Astrocyte (in vitro differentiated cells and primary cell): ENCODE data around the gene DOCK11. TPM values are rescaled to one million over a fixed set of nuclear protein-coding genes. Genes with fewer than 3 reads are reported as not detected.
A peak's percentile ranks its signal among the peaks of the same experiment; 100 is the strongest.

Experiments used
- DNase-seq: peaks from one replicate; pipeline ENCODE4 v3.0.0-alpha.2; 2010; ENCODE audit warnings: low read depth
- FAIRE-seq: peaks from 2 replicates; lab custom pipeline; 2011; peaks lifted over from hg19 to GRCh38; lab: Jason Lieb, UNC
- H2AFZ ChIP-seq: 2 replicates; pipeline ENCODE4 v1.6.0; 2012; ENCODE audit warnings: low read depth, low read length, inconsistent platforms
- H3K27ac ChIP-seq: 2 replicates; pipeline ENCODE4 v1.5.1; 2011; ENCODE audit warnings: low read depth, low read length, inconsistent platforms
- H3K27me3 ChIP-seq: 2 replicates; pipeline ENCODE4 v1.6.0; 2011; ENCODE audit warnings: low read length, inconsistent platforms; ENCODE audit not compliant: insufficient read depth
- H3K36me3 ChIP-seq: 2 replicates; pipeline ENCODE4 v1.5.1; 2011; ENCODE audit warnings: low read length, inconsistent platforms; ENCODE audit not compliant: insufficient read depth
- H3K4me1 ChIP-seq: 2 replicates; pipeline ENCODE4 v1.5.1; 2011; ENCODE audit warnings: low read length, inconsistent platforms; ENCODE audit not compliant: insufficient read depth
- H3K4me2 ChIP-seq: 2 replicates; pipeline ENCODE4 v1.6.0; 2012; ENCODE audit warnings: low read length, inconsistent platforms
- H3K4me3 ChIP-seq: 2 replicates; pipeline ENCODE4 v1.5.1; 2011; ENCODE audit warnings: low read depth, mild to moderate bottlenecking, low read length, inconsistent platforms; ENCODE audit not compliant: insufficient read depth
- H3K79me2 ChIP-seq: 2 replicates; pipeline ENCODE4 v1.6.0; 2012; ENCODE audit warnings: mild to moderate bottlenecking, low read length, inconsistent platforms; ENCODE audit not compliant: insufficient read depth
- H3K9ac ChIP-seq: 2 replicates; pipeline ENCODE4 v1.6.0; 2012; ENCODE audit warnings: mild to moderate bottlenecking, low read length, inconsistent platforms
- H3K9me3 ChIP-seq: 2 replicates; pipeline ENCODE4 v1.5.1; 2012; ENCODE audit warnings: low read depth, mild to moderate bottlenecking, low read length, inconsistent platforms; ENCODE audit not compliant: insufficient read depth
- H4K20me1 ChIP-seq: 2 replicates; pipeline ENCODE4 v1.6.0; 2012; ENCODE audit warnings: low read length, inconsistent platforms; ENCODE audit not compliant: insufficient read depth
- H3K27ac Mint-ChIP-seq: one replicate; pipeline ENCODE4 v1.8.0; 2021; ENCODE audit warnings: mild to moderate bottlenecking, mixed read lengths; ENCODE audit not compliant: unreplicated experiment
- H3K27me3 Mint-ChIP-seq: one replicate; pipeline ENCODE4 v1.8.0; 2021; ENCODE audit warnings: low read depth, mixed read lengths; ENCODE audit not compliant: unreplicated experiment
- H3K36me3 Mint-ChIP-seq: one replicate; pipeline ENCODE4 v1.8.0; 2021; ENCODE audit warnings: low read depth, mixed read lengths; ENCODE audit not compliant: unreplicated experiment
- H3K4me1 Mint-ChIP-seq: one replicate; pipeline ENCODE4 v1.8.0; 2021; ENCODE audit warnings: low read depth, mixed read lengths; ENCODE audit not compliant: unreplicated experiment
- H3K4me3 Mint-ChIP-seq: one replicate; pipeline ENCODE4 v1.8.0; 2021; ENCODE audit warnings: mild to moderate bottlenecking, moderate library complexity, mixed read lengths; ENCODE audit not compliant: unreplicated experiment
- H3K9me3 Mint-ChIP-seq: one replicate; pipeline ENCODE4 v1.8.0; 2021; ENCODE audit warnings: mild to moderate bottlenecking, mixed read lengths; ENCODE audit not compliant: unreplicated experiment
- EZH2 ChIP-seq: IDR thresholded peaks from 2 replicates; pipeline ENCODE4 v1.6.1; 2012; ENCODE audit warnings: mild to moderate bottlenecking, low read length, inconsistent platforms; ENCODE audit not compliant: insufficient read depth
- total RNA-seq: library from RNA; stranded (reverse); gene quantifications from 2 replicates; pipeline ENCODE4 v1.2.1, GENCODE V29; 2021
- TF ChIP-seq, protein P1 (sequence below): IDR thresholded peaks from 2 replicates; pipeline ENCODE4 v1.5.1; 2011; ENCODE audit warnings: low read depth, mild to moderate bottlenecking, inconsistent platforms, low read length, moderate library complexity; ENCODE audit not compliant: insufficient read depth

Gene DOCK11
- total RNA-seq, 1 donor from 2014 or later: 4.7 TPM

DNA sequence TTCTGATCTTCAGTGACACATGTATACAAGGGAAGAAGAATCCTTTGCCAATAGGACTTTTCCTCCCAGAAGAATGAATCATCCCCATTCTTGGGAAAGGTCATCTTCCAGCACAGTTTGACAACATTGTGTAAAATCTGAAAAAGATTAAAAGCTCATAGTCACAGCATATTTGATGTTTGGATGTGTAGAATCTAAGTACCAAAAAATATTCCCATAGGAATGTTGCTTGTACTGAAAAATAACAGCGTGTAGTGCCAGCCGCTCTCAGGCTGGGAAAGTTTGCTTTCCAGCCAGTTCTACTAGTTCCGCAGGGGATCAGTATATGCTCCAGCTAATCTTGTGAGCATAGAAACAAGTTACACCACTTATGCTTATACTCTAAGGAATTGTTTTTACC lies 157.1 kb downstream of the DOCK11 start:
- no peaks in the 10 kb centered on the region for H3K27me3 Mint-ChIP-seq
- no peaks in the 10 kb centered on the region for H3K27me3 ChIP-seq
- H3K4me3 Mint-ChIP-seq: no peak overlapping the region
- FAIRE-seq (no peak), DNase-seq (no peak)
- H3K4me1 ChIP-seq: no peaks in the 10 kb centered on the region
- H3K9ac ChIP-seq: no peak overlapping the region
- no peaks in the 10 kb centered on the region for H3K36me3 Mint-ChIP-seq
- no peaks in the 10 kb centered on the region for H3K9me3 ChIP-seq
- no peak overlapping the region for H3K27ac ChIP-seq
- no peak overlapping the region for H3K4me3 ChIP-seq
- H3K4me1 Mint-ChIP-seq: no peaks in the 10 kb centered on the region
- TF ChIP-seq EZH2: no peak
- TF ChIP-seq, protein P1, sequence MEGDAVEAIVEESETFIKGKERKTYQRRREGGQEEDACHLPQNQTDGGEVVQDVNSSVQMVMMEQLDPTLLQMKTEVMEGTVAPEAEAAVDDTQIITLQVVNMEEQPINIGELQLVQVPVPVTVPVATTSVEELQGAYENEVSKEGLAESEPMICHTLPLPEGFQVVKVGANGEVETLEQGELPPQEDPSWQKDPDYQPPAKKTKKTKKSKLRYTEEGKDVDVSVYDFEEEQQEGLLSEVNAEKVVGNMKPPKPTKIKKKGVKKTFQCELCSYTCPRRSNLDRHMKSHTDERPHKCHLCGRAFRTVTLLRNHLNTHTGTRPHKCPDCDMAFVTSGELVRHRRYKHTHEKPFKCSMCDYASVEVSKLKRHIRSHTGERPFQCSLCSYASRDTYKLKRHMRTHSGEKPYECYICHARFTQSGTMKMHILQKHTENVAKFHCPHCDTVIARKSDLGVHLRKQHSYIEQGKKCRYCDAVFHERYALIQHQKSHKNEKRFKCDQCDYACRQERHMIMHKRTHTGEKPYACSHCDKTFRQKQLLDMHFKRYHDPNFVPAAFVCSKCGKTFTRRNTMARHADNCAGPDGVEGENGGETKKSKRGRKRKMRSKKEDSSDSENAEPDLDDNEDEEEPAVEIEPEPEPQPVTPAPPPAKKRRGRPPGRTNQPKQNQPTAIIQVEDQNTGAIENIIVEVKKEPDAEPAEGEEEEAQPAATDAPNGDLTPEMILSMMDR: no peak
- no peaks in the 10 kb centered on the region for H4K20me1 ChIP-seq
- no peak overlapping the region for H3K27ac Mint-ChIP-seq
- H3K9me3 Mint-ChIP-seq: no peaks in the 10 kb centered on the region
- H3K36me3 ChIP-seq: no peaks in the 10 kb centered on the region
- no peaks in the 10 kb centered on the region for H3K79me2 ChIP-seq
- no peak overlapping the region for H3K4me2 ChIP-seq
- H2AFZ ChIP-seq: no peak overlapping the region

DNA sequence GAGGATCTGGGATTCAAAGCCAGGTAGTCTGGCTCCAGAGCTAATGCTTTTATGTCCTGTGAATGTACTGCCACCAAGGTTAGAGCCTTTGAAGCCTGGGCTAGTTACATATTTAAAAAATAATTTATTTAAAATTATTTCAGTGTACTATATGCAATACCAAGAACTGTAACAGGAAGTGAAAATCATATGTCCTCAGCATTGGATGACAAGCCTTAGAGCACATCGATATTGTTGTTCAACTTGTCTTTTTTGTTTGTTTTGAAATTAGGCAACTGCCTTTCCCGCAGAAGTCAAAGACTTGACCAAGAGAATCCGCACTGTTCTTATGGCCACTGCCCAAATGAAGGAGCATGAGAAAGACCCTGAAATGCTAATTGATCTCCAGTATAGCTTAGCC lies 158.7 kb downstream of the DOCK11 start:
- Mint-ChIP-seq H3K9me3 (no peaks in the 10 kb centered on the region), H3K27ac (no peak overlapping the region), H3K4me1 (peaks cover 2% of the 10 kb centered on the region), H3K27me3 (no peaks in the 10 kb centered on the region), H3K4me3 (no peak overlapping the region), H3K36me3 (no peaks in the 10 kb centered on the region)
- no peak overlapping the region for H3K4me3 ChIP-seq
- H3K27ac ChIP-seq: no peak overlapping the region
- H3K9ac ChIP-seq: no peak overlapping the region
- H3K36me3 ChIP-seq: no peaks in the 10 kb centered on the region
- no peaks in the 10 kb centered on the region for H3K9me3 ChIP-seq
- DNase-seq (no peak), FAIRE-seq (no peak)
- H3K79me2 ChIP-seq: no peaks in the 10 kb centered on the region
- H4K20me1 ChIP-seq: no peaks in the 10 kb centered on the region
- no peaks in the 10 kb centered on the region for H3K4me1 ChIP-seq
- H2AFZ ChIP-seq: no peak overlapping the region
- TF ChIP-seq, protein P1: no peak
- no peak for TF ChIP-seq EZH2
- H3K27me3 ChIP-seq: no peaks in the 10 kb centered on the region
- no peak overlapping the region for H3K4me2 ChIP-seq

DNA sequence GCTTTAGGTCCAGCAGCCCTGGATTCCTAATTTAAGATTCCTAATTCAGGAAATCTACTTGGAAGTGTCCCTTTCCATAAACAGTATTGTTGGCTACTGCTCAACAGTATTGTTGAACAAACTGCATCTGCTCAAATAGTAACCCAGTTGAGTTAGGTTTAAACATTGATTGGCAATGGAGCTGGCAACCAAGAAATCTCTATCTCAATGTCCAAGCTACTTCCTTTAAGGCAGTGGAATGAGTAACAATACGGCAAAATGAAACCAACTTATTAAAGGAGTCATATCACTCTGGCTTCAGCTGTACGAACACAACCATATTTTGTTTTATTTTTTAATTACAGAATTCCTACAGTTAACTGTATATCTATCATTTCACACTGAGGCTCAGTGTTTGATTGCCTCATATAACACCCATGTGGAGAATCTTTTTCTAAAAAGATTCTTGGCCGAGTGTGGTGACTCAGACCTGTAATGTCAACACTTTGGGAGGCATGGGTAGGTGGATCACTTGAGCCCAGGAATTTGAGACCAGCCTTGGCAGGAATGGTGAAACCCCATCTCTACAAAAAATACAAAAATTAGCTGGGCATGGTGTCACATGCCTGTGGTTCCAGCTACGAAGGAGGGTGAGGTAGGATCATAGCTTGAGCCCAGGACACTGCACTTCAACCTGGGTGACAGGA lies 160.1 kb downstream of the DOCK11 start:
- Histone ChIP-seq H3K27me3 (no peaks in the 10 kb centered on the region), H3K4me2 (no peak overlapping the region), H3K9ac (no peak overlapping the region), H3K27ac (no peak overlapping the region), H4K20me1 (no peaks in the 10 kb centered on the region), H3K36me3 (no peaks in the 10 kb centered on the region), H3K4me1 (no peaks in the 10 kb centered on the region), H3K4me3 (no peak overlapping the region), H2AFZ (no peak overlapping the region), H3K79me2 (no peaks in the 10 kb centered on the region), H3K9me3 (no peaks in the 10 kb centered on the region)
- Mint-ChIP-seq H3K9me3 (no peaks in the 10 kb centered on the region), H3K36me3 (no peaks in the 10 kb centered on the region), H3K4me3 (no peak overlapping the region), H3K27ac (no peak overlapping the region), H3K27me3 (no peaks in the 10 kb centered on the region), H3K4me1 (peaks cover 2% of the 10 kb centered on the region)
- peak; percentile 89 for FAIRE-seq
- TF ChIP-seq, protein P1: no peak
- no peak for TF ChIP-seq EZH2
- DNase-seq: peak; percentile 49
